Natural killer cell treated with Interleukin-12 subunit alpha and Interleukin-12 subunit beta and Interleukin-15 and Interleukin-18, amount 100 ng/mL, for 72 hours (primary cell): ENCODE results near the gene CASQ2. TPM values are rescaled to one million over a fixed set of nuclear protein-coding genes. Genes with fewer than 3 reads are reported as not detected.

Experiments
- ATAC-seq, 2 donors: fragments of 150-1000 bp; cut with Tn5 transposase in 1 of 2; sonication (Bioruptor Pico), chemical (Tn5 transposase) in 1 of 2; 2 replicates each; pipeline ENCODE4 v1.10.0; 2021
- DNase-seq: peaks from one replicate; pipeline ENCODE4 v3.0.0; 2022; ENCODE audit warnings: low spot score
- H3K27ac Mint-ChIP-seq, 2 donors: 1 replicate in 1 of 2; 2 replicates in 1 of 2; pipeline ENCODE4 v1.8.0; 2022; ENCODE audit warnings: mixed read lengths in 2 of 2, mild to moderate bottlenecking in 1 of 2, moderate library complexity in 1 of 2
- H3K27me3 Mint-ChIP-seq, 2 donors: 1 replicate in 1 of 2; 2 replicates in 1 of 2; pipeline ENCODE4 v1.8.0; 2022; ENCODE audit warnings: mixed read lengths in 2 of 2
- H3K36me3 Mint-ChIP-seq: one replicate; pipeline ENCODE4 v1.8.0; 2022; ENCODE audit warnings: mixed read lengths
- H3K4me1 Mint-ChIP-seq, 2 donors: 1 replicate in 1 of 2; 2 replicates in 1 of 2; pipeline ENCODE4 v1.8.0; 2022; ENCODE audit warnings: low read depth in 2 of 2, mixed read lengths in 2 of 2, mild to moderate bottlenecking in 1 of 2
- H3K4me3 Mint-ChIP-seq: one replicate; pipeline ENCODE4 v1.8.0; 2022; ENCODE audit warnings: mixed read lengths
- H3K9me3 Mint-ChIP-seq: 2 replicates; pipeline ENCODE4 v1.8.0; 2022; ENCODE audit warnings: mixed read lengths
- total RNA-seq, 2 donors: library from RNA; stranded (reverse); gene quantifications; one replicate each; pipeline ENCODE4 v1.2.3, GENCODE V29; 2022

Gene CASQ2
- total RNA-seq, 2 donors from 2014 or later: not detected

DNA sequence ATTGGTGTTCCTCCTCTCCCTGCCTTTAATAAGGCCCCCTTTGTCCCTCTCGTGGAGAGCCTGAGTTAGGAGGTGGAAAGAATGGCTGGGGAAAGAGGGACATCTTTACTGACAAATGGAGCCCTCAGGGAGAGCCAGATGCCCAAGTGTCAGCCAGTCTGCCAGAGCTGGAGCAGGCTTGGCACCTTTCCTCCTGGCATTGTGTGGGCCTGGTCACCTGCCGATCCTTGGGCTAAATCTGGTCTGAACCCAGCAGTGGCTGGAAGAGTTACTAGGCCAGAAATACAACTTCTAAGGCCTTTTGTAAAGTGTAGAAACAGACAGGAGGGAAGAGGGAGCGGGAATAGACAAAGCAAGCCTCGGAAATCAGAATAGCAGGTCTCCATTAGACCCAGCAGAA, 101.8 kb downstream of the CASQ2 start:
- no peak for DNase-seq
- Mint-ChIP-seq H3K27ac (peak overlapping the region in 1 of 2 donors; percentile 75), H3K27me3 (no peaks in the 10 kb centered on the region), H3K4me3 (no peak overlapping the region), H3K36me3 (no peaks in the 10 kb centered on the region), H3K4me1 (peaks cover 15 to 28% of the 10 kb centered on the region in 2 donors), H3K9me3 (no peaks in the 10 kb centered on the region)
- peak in 1 of 2 donors; percentile 18 for ATAC-seq

DNA sequence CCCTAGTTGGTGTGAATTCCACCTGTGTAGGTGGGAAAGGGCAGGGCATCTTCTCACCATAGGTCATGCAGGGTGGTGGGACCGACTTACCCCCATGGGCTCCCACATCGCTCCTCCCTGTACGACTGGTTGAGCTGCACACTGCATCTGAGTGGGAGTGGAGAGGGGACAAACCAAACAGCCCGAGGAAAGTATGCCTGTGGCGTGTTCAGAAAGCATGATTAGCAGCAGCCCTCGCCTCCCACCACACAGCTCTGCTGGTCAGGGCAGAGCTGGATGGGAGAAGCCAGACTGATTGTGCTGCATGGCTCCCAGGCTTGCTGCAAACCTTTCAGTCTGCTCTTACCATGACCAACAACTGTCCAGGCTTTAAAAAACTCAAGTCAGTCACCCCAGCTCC, 102.3 kb downstream of the CASQ2 start:
- no peak for ATAC-seq
- H3K36me3 Mint-ChIP-seq: no peaks in the 10 kb centered on the region
- no peak overlapping the region for H3K4me3 Mint-ChIP-seq
- no peaks in the 10 kb centered on the region for H3K27me3 Mint-ChIP-seq
- peaks cover 15 to 23% of the 10 kb centered on the region in 2 donors for H3K4me1 Mint-ChIP-seq
- H3K9me3 Mint-ChIP-seq: no peaks in the 10 kb centered on the region
- DNase-seq: no peak
- H3K27ac Mint-ChIP-seq: peak overlapping the region in 1 of 2 donors; percentile 75

DNA sequence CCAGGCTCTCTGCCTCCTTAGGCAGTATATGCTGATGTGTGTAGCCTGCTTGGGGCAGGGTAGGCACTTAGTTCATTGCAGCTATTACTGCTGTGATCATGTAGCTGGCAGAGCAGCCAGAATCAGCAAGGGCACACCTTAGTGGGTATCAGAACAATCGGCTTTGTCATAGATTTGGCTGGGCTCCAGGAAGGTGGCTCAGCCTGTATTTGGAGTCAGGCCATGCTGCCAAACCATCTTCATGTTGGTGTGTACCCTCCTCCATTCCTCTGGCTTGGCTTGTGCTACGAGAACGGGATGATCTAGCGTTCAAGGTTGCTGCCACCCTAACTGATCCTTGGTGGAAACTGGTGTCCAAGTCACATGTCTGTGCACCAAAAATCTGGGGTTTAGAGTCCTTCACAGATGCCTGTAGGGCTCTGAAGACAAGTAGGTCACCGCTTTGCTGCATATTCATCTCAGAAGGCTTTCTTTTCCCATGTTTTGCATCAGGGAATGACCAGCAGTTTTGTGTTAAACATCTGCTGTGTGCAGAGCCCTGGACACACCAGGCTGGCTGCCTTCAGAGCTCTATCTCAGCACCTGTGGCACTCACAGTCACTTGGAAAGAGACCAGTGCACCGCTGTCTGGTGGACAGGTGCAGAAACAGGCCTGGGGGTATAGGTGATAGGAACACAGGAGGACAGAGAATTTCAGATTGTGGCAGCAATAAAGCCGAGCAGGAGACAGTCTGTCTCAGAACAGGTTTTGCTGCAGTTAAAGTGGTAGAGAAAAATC, 103.0 kb downstream of the CASQ2 start:
- ATAC-seq: no peak
- Mint-ChIP-seq H3K27me3 (no peaks in the 10 kb centered on the region), H3K27ac (no peak overlapping the region), H3K4me1 (peaks cover 10 to 16% of the 10 kb centered on the region in 2 donors), H3K9me3 (no peaks in the 10 kb centered on the region), H3K4me3 (no peak overlapping the region), H3K36me3 (no peaks in the 10 kb centered on the region)
- no peak for DNase-seq

- no peak overlapping the region for H3K4me3 Mint-ChIP-seq
- ATAC-seq (no peak), DNase-seq (no peak)
- peaks cover 4 to 14% of the 10 kb centered on the region in 2 donors for H3K4me1 Mint-ChIP-seq
- no peaks in the 10 kb centered on the region for H3K27me3 Mint-ChIP-seq
- no peaks in the 10 kb centered on the region for H3K36me3 Mint-ChIP-seq
- H3K9me3 Mint-ChIP-seq: no peaks in the 10 kb centered on the region
- no peak overlapping the region for H3K27ac Mint-ChIP-seq
Measured at GRCh38 chr1:115661157-115661556, 107.4 kb downstream of the CASQ2 start.

DNA sequence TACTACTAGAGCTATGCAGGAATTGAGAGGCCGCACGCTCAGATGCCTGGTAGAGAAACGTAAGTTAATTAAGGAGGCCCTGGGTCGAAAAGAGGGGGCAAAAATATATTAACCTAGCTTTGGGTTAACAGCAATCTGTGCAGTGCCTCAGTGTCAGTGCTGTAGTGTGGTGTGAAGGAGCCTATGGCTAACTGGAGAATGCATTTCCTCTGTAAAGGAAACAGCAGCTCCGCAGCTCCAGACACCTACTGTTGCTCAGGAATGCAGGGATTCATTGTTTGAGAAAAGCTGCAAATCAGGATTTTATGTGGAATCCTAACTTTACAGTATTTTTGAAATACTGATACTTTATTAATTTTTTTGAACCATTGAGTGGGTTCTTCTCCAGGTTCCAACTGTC, 108.4 kb downstream of the CASQ2 start:
- H3K36me3 Mint-ChIP-seq: no peaks in the 10 kb centered on the region
- H3K4me1 Mint-ChIP-seq: peaks cover 9 to 20% of the 10 kb centered on the region in 2 donors
- no peaks in the 10 kb centered on the region for H3K9me3 Mint-ChIP-seq
- ATAC-seq: no peak
- DNase-seq: no peak
- H3K27ac Mint-ChIP-seq: no peak overlapping the region
- no peak overlapping the region for H3K4me3 Mint-ChIP-seq
- no peaks in the 10 kb centered on the region for H3K27me3 Mint-ChIP-seq

- no peaks in the 10 kb centered on the region for H3K36me3 Mint-ChIP-seq
- no peaks in the 10 kb centered on the region for H3K27me3 Mint-ChIP-seq
- no peak for ATAC-seq
- H3K27ac Mint-ChIP-seq: no peak overlapping the region
- no peak overlapping the region for H3K4me3 Mint-ChIP-seq
- H3K9me3 Mint-ChIP-seq: no peaks in the 10 kb centered on the region
- H3K4me1 Mint-ChIP-seq: peaks cover 14 to 27% of the 10 kb centered on the region in 2 donors
- DNase-seq: no peak
Measured at GRCh38 chr1:115658646-115659045, 109.9 kb downstream of the CASQ2 start.

GRCh38 chr1:115656461-115657077, 111.9 kb downstream of the CASQ2 start:
- ATAC-seq (no peak), DNase-seq (no peak)
- no peaks in the 10 kb centered on the region for H3K9me3 Mint-ChIP-seq
- H3K27ac Mint-ChIP-seq: no peak overlapping the region
- no peaks in the 10 kb centered on the region for H3K27me3 Mint-ChIP-seq
- H3K4me1 Mint-ChIP-seq: peaks cover 14 to 32% of the 10 kb centered on the region in 2 donors
- no peak overlapping the region for H3K4me3 Mint-ChIP-seq
- no peaks in the 10 kb centered on the region for H3K36me3 Mint-ChIP-seq

- Mint-ChIP-seq H3K27me3 (no peaks in the 10 kb centered on the region), H3K36me3 (no peaks in the 10 kb centered on the region), H3K4me1 (peaks cover 14 to 32% of the 10 kb centered on the region in 2 donors), H3K9me3 (no peaks in the 10 kb centered on the region), H3K4me3 (no peak overlapping the region), H3K27ac (no peak overlapping the region)
- DNase-seq: no peak
- ATAC-seq: peak in 1 of 2 donors; percentile 50
Measured at GRCh38 chr1:115655916-115656315, 112.6 kb downstream of the CASQ2 start.

DNA sequence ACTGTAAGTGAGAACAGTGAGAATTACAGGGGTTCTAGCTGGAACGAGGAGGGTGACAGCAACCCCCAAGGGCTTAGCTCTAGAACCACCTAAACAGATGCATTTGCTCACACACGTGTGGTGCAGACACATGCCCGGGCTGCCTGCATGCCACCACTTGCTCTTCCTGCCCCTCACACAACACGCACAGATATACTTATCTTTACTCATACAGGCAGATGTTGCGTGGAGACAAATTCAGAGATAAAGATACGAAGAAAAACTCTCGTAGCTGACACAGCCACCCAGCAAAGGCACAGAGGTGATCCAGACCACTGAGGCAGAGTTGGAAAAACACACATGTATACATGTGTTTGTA, 113.2 kb downstream of the CASQ2 start:
- Mint-ChIP-seq H3K36me3 (no peaks in the 10 kb centered on the region), H3K9me3 (no peaks in the 10 kb centered on the region), H3K27me3 (no peaks in the 10 kb centered on the region), H3K4me3 (no peak overlapping the region), H3K27ac (peak overlapping the region in 1 of 2 donors; percentile 7), H3K4me1 (peaks cover 14 to 32% of the 10 kb centered on the region in 2 donors)
- ATAC-seq (no peak), DNase-seq (no peak)

GRCh38 chr1:115654663-115655305, 113.7 kb downstream of the CASQ2 start:
- Mint-ChIP-seq H3K27ac (peak overlapping the region in 1 of 2 donors; percentile 7), H3K9me3 (no peaks in the 10 kb centered on the region)
- no peak for ATAC-seq

DNA sequence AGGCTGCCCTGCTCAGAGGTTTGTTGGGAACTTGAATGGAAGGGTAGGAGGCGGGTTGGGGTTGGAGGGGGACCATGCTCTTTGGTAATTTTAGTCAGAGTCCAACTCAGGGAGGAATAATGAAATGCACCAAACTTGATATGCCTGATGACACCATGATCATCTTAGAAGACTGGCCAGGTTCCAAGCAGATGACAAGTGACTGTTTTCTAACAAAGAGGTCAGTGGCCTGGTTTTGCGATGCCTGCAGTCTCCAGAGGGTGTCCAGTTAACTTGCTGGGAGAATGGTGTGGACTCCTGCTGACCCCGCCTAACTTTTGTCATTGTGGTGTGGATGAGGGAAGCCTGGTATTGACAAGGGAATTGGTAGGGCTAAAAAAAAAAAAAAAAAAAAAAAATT, 114.4 kb downstream of the CASQ2 start:
- H3K27me3 Mint-ChIP-seq: no peaks in the 10 kb centered on the region
- peaks cover 14 to 32% of the 10 kb centered on the region in 2 donors for H3K4me1 Mint-ChIP-seq
- H3K4me3 Mint-ChIP-seq: no peak overlapping the region
- H3K36me3 Mint-ChIP-seq: no peaks in the 10 kb centered on the region
- ATAC-seq (no peak), DNase-seq (no peak)
- no peaks in the 10 kb centered on the region for H3K9me3 Mint-ChIP-seq
- H3K27ac Mint-ChIP-seq: peak overlapping the region in 1 of 2 donors; percentile 7

More at GRCh38 chr1:115654663-115655305, 113.7 kb downstream of the CASQ2 start:
- no peak for DNase-seq
- H3K36me3 Mint-ChIP-seq: no peaks in the 10 kb centered on the region
- peaks cover 14 to 32% of the 10 kb centered on the region in 2 donors for H3K4me1 Mint-ChIP-seq
- no peaks in the 10 kb centered on the region for H3K27me3 Mint-ChIP-seq
- H3K4me3 Mint-ChIP-seq: peak overlapping the region; percentile 30

DNA sequence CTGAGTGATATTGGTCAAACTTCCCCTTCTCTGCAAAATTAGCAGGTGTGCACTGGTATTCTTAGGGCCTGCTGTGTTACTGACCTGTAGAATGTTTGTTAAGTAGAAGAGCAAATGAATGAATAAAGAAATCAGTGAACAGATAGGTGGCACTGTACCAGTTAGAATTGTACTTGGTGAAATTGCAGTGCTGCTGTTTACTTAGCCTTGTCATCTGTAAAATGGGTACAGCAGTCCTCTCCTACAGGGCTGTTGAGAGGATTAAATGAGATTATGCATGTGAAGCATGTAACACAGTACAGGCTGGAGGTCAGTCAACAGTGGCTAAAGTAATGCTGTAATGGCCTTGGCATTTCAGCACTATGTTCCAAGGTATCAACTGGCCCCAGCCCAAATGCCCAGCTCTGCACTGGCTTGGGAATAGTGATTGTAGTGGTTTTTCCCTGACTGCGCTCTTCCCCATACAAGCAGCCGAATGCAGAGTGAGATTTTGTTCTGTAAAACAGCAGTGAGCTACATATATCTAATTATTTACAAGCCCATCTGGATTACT, 116.2 kb downstream of the CASQ2 start:
- no peak for ATAC-seq
- DNase-seq: no peak
- H3K4me1 Mint-ChIP-seq: peaks cover 14 to 22% of the 10 kb centered on the region in 2 donors

GRCh38 chr1:115651391-115651790, 117.1 kb downstream of the CASQ2 start:
- Mint-ChIP-seq H3K4me3 (no peak overlapping the region), H3K9me3 (no peaks in the 10 kb centered on the region)
- no peak for ATAC-seq

More for the DNA sequence above, 116.2 kb downstream of the CASQ2 start:
- Mint-ChIP-seq H3K9me3 (no peaks in the 10 kb centered on the region), H3K36me3 (no peaks in the 10 kb centered on the region), H3K27me3 (no peaks in the 10 kb centered on the region), H3K4me3 (no peak overlapping the region), H3K27ac (no peak overlapping the region)

DNA sequence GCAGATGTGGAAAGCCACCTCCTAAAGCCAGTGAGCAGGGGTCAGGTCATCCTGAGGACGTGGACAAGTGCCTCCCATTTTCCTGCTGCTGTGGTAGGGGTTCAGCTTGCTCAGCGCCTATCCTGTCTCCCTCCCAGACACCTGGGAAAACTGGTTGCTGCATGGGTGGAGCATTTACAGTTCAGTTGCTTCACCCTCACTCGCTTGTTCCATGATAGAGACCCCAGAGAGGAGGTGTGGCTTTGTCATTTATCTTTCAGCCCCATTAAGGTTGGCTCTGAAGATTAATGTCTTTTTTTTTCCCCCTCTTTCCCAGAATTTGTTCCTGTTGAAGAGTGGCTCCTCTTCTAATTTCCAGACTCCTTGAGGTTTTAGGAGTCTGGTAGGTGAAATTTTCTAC, 117.6 kb downstream of the CASQ2 start:
- H3K36me3 Mint-ChIP-seq: no peaks in the 10 kb centered on the region
- H3K27me3 Mint-ChIP-seq: no peaks in the 10 kb centered on the region
- ATAC-seq: no peak
- no peak overlapping the region for H3K27ac Mint-ChIP-seq
- peaks cover 10 to 18% of the 10 kb centered on the region in 2 donors for H3K4me1 Mint-ChIP-seq
- DNase-seq: no peak
- H3K9me3 Mint-ChIP-seq: no peaks in the 10 kb centered on the region
- H3K4me3 Mint-ChIP-seq: no peak overlapping the region

More at GRCh38 chr1:115651391-115651790, 117.1 kb downstream of the CASQ2 start:
- Mint-ChIP-seq H3K4me1 (peaks cover 10 to 18% of the 10 kb centered on the region in 2 donors), H3K27me3 (no peaks in the 10 kb centered on the region), H3K27ac (no peak overlapping the region), H3K36me3 (no peaks in the 10 kb centered on the region)
- DNase-seq: no peak
